Ectodermal cell (in vitro differentiated cells): ENCODE data around the gene CCM2.

ENCODE experiments used
- H3K27ac ChIP-seq: 2 replicates; pipeline ENCODE4 v1.7.0; 2013; ENCODE audit warnings: mild to moderate bottlenecking, low read depth, low read length; ENCODE audit not compliant: insufficient read depth, poor library complexity, severe bottlenecking
- H3K27me3 ChIP-seq: 2 replicates; pipeline ENCODE4 v1.7.0; 2013; ENCODE audit warnings: mild to moderate bottlenecking, low read length; ENCODE audit not compliant: insufficient read depth, control insufficient read depth, poor library complexity, severe bottlenecking
- H3K36me3 ChIP-seq: one replicate; pipeline ENCODE4 v1.7.0; 2013; ENCODE audit warnings: low read length; ENCODE audit not compliant: control insufficient read depth, insufficient read depth
- H3K4me1 ChIP-seq: one replicate; pipeline ENCODE4 v1.7.0; 2013; ENCODE audit warnings: low read length; ENCODE audit not compliant: control insufficient read depth, insufficient read depth
- H3K4me3 ChIP-seq: 2 replicates; pipeline ENCODE4 v1.7.0; 2013; ENCODE audit warnings: low read depth, low read length, control low read depth; ENCODE audit not compliant: insufficient read depth
- H3K9me3 ChIP-seq: 2 replicates; pipeline ENCODE4 v1.7.0; 2013; ENCODE audit warnings: mild to moderate bottlenecking, low read length, moderate library complexity; ENCODE audit not compliant: control insufficient read depth
- WGBS, 2 experiments: methylation state at CpG; one replicate each; pipeline ENCODE4 v1.1.7; 2013; ENCODE audit warnings: missing lambda C conversion rate in 2 of 2; 5-methylcytosine and 5-hydroxymethylcytosine counted together

Gene CCM2

DNA sequence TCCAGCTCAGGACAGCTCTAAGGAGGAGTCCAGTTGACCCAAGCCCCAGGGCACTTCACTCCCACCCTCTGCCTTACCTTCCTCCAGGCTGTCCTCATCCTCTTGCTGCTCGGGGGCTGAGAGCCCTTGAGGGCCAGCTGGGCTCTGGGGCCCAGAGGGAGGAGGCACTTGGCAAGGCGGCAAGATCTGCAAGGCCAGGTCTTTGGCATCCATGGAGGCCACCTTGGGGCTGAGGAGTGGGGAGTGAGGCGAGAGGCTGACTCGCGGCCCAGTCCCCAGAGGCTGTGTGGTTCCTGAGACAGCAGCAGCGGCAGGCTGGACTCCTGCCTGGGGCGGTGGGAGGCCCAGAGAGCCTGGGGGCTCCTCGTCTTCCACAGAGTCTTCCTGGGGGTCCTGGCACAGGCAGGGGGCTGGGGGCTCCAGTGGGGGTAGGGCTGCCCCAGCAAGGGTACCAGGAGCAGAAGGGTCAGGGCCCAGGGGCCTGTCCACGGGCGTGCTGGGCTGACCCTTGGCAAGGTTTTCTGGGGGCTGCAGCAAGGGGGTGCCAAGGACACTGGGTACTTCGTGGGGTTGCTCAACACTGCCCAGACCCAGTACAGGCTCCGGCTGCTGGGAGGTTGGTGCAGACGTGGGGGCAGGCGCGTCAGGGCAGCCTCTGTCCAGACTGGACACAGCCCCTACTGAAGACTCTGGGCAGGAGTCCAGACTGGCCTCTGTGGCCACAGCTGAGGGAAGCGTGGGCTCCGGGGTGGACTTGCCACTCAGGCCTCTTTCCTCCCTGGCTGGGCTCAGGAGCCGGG lies 82.2 kb downstream of the CCM2 start:
- Histone ChIP-seq H3K4me1 (no peaks in the 10 kb centered on the region), H3K4me3 (no peak overlapping the region), H3K9me3 (no peaks in the 10 kb centered on the region), H3K27me3 (no peaks in the 10 kb centered on the region), H3K36me3 (no peaks in the 10 kb centered on the region), H3K27ac (no peak overlapping the region)
- 92 to 93% methylated on average over 18 of the region's 18 CpGs for WGBS, 2 experiments

GRCh38 chr7:45082831-45083331 lies 82.9 kb downstream of the CCM2 start:
- Histone ChIP-seq H3K36me3 (no peaks in the 10 kb centered on the region), H3K9me3 (no peaks in the 10 kb centered on the region), H3K4me3 (no peak overlapping the region), H3K27ac (no peak overlapping the region), H3K4me1 (no peaks in the 10 kb centered on the region), H3K27me3 (peaks cover 6% of the 10 kb centered on the region)
- 88 to 90% methylated on average over 10 of the region's 10 CpGs for WGBS, 2 experiments

- Histone ChIP-seq H3K4me1 (no peaks in the 10 kb centered on the region), H3K27me3 (peaks cover 21% of the 10 kb centered on the region), H3K27ac (no peak overlapping the region), H3K4me3 (no peak overlapping the region), H3K36me3 (no peaks in the 10 kb centered on the region), H3K9me3 (no peaks in the 10 kb centered on the region)
- 83 to 94% methylated on average over 5 of the region's 5 CpGs for WGBS, 2 experiments
Observed at GRCh38 chr7:45084336-45084735, 84.3 kb downstream of the CCM2 start.

- Histone ChIP-seq H3K4me1 (no peaks in the 10 kb centered on the region), H3K9me3 (no peaks in the 10 kb centered on the region), H3K27ac (no peak overlapping the region), H3K27me3 (peaks cover 27% of the 10 kb centered on the region), H3K4me3 (no peak overlapping the region), H3K36me3 (no peaks in the 10 kb centered on the region)
- 82 to 87% methylated on average over 24 of the region's 24 CpGs for WGBS, 2 experiments
Observed at GRCh38 chr7:45084901-45085618, 85.1 kb downstream of the CCM2 start.

DNA sequence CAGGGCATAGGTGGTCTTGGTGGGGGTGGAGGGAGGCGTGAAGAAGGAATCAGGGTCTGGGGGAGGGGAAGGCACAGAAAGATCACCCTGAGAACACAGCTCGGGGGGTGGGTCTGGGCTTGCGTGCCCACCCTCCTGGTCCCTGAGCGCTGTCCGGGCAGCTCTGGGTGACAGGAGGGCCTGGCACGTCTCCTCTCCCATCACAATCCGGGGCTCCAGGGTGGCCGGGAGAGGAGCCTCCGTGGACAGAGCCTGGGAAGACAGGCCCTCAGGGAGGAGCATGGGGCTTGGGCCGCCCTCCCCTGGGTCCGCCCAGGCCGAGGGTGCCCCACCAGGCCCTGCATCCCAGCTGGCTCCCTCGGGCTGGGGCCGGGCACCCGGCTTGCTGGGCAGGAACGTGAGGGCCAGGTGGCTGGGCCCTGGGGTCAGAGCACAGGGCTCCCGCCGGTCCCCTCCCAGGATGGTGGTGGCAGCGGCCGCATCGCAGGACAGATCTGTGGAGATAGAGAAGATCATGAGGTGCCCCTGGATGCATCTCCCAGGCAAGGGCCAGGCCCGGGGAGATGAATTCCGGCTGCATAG lies 85.7 kb downstream of the CCM2 start:
- Histone ChIP-seq H3K27ac (no peak overlapping the region), H3K4me3 (no peak overlapping the region), H3K27me3 (peaks cover 30% of the 10 kb centered on the region), H3K36me3 (no peaks in the 10 kb centered on the region), H3K4me1 (no peaks in the 10 kb centered on the region), H3K9me3 (no peaks in the 10 kb centered on the region)
- WGBS, 2 experiments = 91% methylated on average over 23 of the region's 23 CpGs

GRCh38 chr7:45086331-45087065 lies 86.5 kb downstream of the CCM2 start:
- Histone ChIP-seq H3K36me3 (no peaks in the 10 kb centered on the region), H3K27me3 (peaks cover 31% of the 10 kb centered on the region), H3K4me1 (no peaks in the 10 kb centered on the region), H3K4me3 (no peak overlapping the region), H3K27ac (no peak overlapping the region), H3K9me3 (no peaks in the 10 kb centered on the region)
- 88 to 89% methylated on average over 15 of the region's 15 CpGs for WGBS, 2 experiments

- Histone ChIP-seq H3K36me3 (no peaks in the 10 kb centered on the region), H3K27ac (no peak overlapping the region), H3K4me1 (no peaks in the 10 kb centered on the region), H3K9me3 (no peaks in the 10 kb centered on the region), H3K4me3 (no peak overlapping the region), H3K27me3 (peaks cover 31% of the 10 kb centered on the region)
- WGBS, 2 experiments = 93 to 95% methylated on average over 6 of the region's 6 CpGs
Observed at GRCh38 chr7:45087301-45088145, 87.5 kb downstream of the CCM2 start.

- H3K27ac ChIP-seq = no peak overlapping the region
- H3K36me3 ChIP-seq = no peaks in the 10 kb centered on the region
- no peaks in the 10 kb centered on the region for H3K4me1 ChIP-seq
Observed at GRCh38 chr7:45088146-45088701, 88.2 kb downstream of the CCM2 start.

DNA sequence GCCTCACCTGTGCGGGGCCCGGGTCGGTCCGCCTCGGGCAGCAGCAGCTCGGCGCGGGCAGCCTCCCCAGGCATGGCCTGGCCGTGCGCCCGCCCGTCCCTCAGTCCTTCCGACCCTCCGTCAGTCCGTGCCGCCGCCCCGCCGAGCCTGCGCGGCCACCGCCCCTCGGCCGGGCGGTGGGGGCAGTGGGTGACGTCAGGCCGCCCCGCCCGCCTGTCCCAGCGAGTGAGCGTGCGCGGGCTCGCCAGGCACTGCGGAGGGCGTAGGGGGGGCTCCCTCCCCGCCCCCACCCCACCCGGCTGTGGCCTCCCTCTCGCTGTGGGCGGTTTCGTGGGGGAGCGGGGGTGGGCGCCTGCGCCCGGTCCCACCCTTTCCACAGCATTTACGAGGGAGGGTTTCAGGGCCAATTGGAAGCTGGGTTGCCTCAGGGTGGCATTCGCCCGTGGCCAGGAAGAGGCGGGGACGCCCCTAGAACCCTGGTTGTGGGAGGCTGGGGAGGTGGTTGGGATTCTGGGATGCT lies 88.9 kb downstream of the CCM2 start, which contains the start of gene NACAD:
Gene NACAD (minus strand): TSS at position 149 of the 520 bp plus-strand sequence. CDS start 75 bp downstream, at position 74.
- H3K27me3 ChIP-seq = peaks cover 31% of the 10 kb centered on the region
- no peak within 1 kb of the TSS for H3K27ac ChIP-seq
- no peaks in the 10 kb centered on the region for H3K9me3 ChIP-seq
- WGBS, 2 experiments = 0 to 1% methylated on average over 50 of the region's 50 CpGs
- H3K36me3 ChIP-seq = no peaks in the 10 kb centered on the region
- H3K4me1 ChIP-seq = no peaks in the 10 kb centered on the region
- H3K4me3 ChIP-seq = peak within 1 kb of the TSS; percentile 54

More at GRCh38 chr7:45088146-45088701, 88.2 kb downstream of the CCM2 start:
- Histone ChIP-seq H3K27me3 (peaks cover 31% of the 10 kb centered on the region), H3K4me3 (peak overlapping the region; percentile 54), H3K9me3 (no peaks in the 10 kb centered on the region)
- 51 to 60% methylated on average over 29 of the region's 29 CpGs for WGBS, 2 experiments
